GM12878 (cell line): ENCODE results near the gene ATP5PB. TPM values are rescaled to one million over a fixed set of nuclear protein-coding genes. Genes with fewer than 3 reads are reported as not detected.
A peak's percentile ranks its signal among the peaks of the same experiment; 100 is the strongest.

Experiments used
- ATAC-seq: fragments of 200-7000 bp; cut with Tn5 transposase; 3 replicates; pipeline ENCODE4 v1.9.1; 2020; ENCODE audit warnings: mild to moderate bottlenecking, moderate library complexity
- BruUV-seq: library from RNA; stranded (reverse); fragments of 400-500 nt; replicated peaks from 2 replicates; lab custom pipeline; 2021; lab: Mats Ljungman, UMichigan
- CTCF ChIA-PET: fragments of 300-600 bp; sonication (Branson Sonifier 250); formaldehyde crosslinking; extraction: SDS; loops from one replicate; lab custom pipeline; 2021; ENCODE audit warnings: inconsistent platforms; lab: Yijun Ruan, JAX
- POLR2A ChIA-PET: fragments of 350-600 bp; formaldehyde crosslinking; extraction: SDS; loops from one replicate; lab custom pipeline; 2021; ENCODE audit warnings: inconsistent platforms; lab: Charles Lee
- RAD21 ChIA-PET: fragments of 300-600 bp; sonication (Branson Sonifier 250); formaldehyde crosslinking; loops from one replicate; lab custom pipeline; 2023; ENCODE audit warnings: antibody characterized with exemption; ENCODE audit not compliant: unreplicated experiment; lab: Charles Lee
- SMC1A ChIA-PET: fragments of 300-600 bp; sonication (Branson Sonifier 250); formaldehyde crosslinking; loops from one replicate; lab custom pipeline; 2023; ENCODE audit not compliant: unreplicated experiment, uncharacterized antibody; lab: Charles Lee
- DNase-seq: peaks from one replicate; pipeline ENCODE4 v3.0.0-alpha.2; 2011; ENCODE audit warnings: low read depth, low spot score
- FAIRE-seq: peaks from 3 replicates; lab custom pipeline; 2011; peaks lifted over from hg19 to GRCh38; lab: Jason Lieb, UNC
- H2AFZ ChIP-seq: 2 replicates; pipeline ENCODE4 v1.6.0; 2011; ENCODE audit warnings: low read depth, low read length, control low read depth; ENCODE audit not compliant: control insufficient read depth
- H3K27ac ChIP-seq: 2 replicates; pipeline ENCODE4 v1.5.1; 2011; ENCODE audit warnings: control low read depth; ENCODE audit not compliant: control insufficient read depth, insufficient read depth
- H3K27me3 ChIP-seq, 2 experiments: replicated peaks in 1 of 2; 2 replicates each; pipeline versions ENCODE4 v1.6.0 to v1.6.1; 2011; ENCODE audit warnings: low read length in 1 of 2; ENCODE audit not compliant: control insufficient read depth in 2 of 2, insufficient read depth in 2 of 2
- H3K36me3 ChIP-seq, 2 experiments: 2 replicates each; pipeline ENCODE4 v1.5.1; 2011; ENCODE audit warnings: low read length in 1 of 2; ENCODE audit not compliant: control insufficient read depth in 2 of 2, insufficient read depth in 2 of 2
- H3K4me1 ChIP-seq: 2 replicates; pipeline ENCODE4 v1.6.1; 2011; ENCODE audit warnings: mild to moderate bottlenecking, low read length, moderate library complexity, mixed read lengths; ENCODE audit not compliant: control insufficient read depth, insufficient read depth
- H3K4me2 ChIP-seq: 2 replicates; pipeline ENCODE4 v1.6.0; 2011; ENCODE audit warnings: control low read depth; ENCODE audit not compliant: control insufficient read depth, insufficient read depth
- H3K4me3 ChIP-seq: fragments of 200-600 bp; sonication (generic); 2 replicates; pipeline ENCODE4 v1.5.1; 2016
- H3K79me2 ChIP-seq: 2 replicates; pipeline ENCODE4 v1.6.0; 2011; ENCODE audit warnings: low read length; ENCODE audit not compliant: control insufficient read depth, insufficient read depth
- H3K9ac ChIP-seq: 2 replicates; pipeline ENCODE4 v1.8.0; 2011; ENCODE audit warnings: low read length, control low read depth, mixed read lengths; ENCODE audit not compliant: control insufficient read depth, insufficient read depth
- H3K9me3 ChIP-seq: replicated peaks from 3 replicates; pipeline ENCODE4 v1.5.1; 2011; ENCODE audit warnings: mild to moderate bottlenecking, low read length; ENCODE audit not compliant: control insufficient read depth, insufficient read depth
- H4K20me1 ChIP-seq: 2 replicates; pipeline ENCODE4 v1.6.0; 2011; ENCODE audit not compliant: control insufficient read depth, insufficient read depth
- WGBS: methylation state at CpG from one replicate; pipeline ENCODE4 v1.1.6; 2016; ENCODE audit warnings: low lambda C conversion rate; ENCODE audit not compliant: insufficient replicate concordance, insufficient coverage; ENCODE audit errors: missing lambda C conversion rate; 5-methylcytosine and 5-hydroxymethylcytosine counted together
- in situ Hi-C: fragments of 300-500 bp; cut with MboI; formaldehyde crosslinking; loops from 9 replicates; pipeline ENCODE4 v1.14.3; 2018; ENCODE audit warnings: mixed read lengths
- intact Hi-C: fragments of 100-400 bp; cut with micrococcal nuclease; formaldehyde crosslinking; loops from one replicate; pipeline ENCODE4 v1.14.2; 2022; ENCODE audit not compliant: unreplicated experiment
- polyA plus RNA-seq, 11 experiments: library from polyadenylated mRNA; depleted of rRNA in 4 of 11; unstranded in 6 of 11; stranded (reverse) in 5 of 11; fragments of >200 nt; fragmentation: Nextera tagmentation in 4 of 11; fragmentation: Illumina TruSeq in 1 of 11; extraction: Ambion mirVana in 4 of 11; extraction: Trizol in 1 of 11; gene quantifications; 1 replicate in 1 of 11; 2 replicates in 10 of 11; pipeline versions ENCODE4 v1.2.1 to v1.2.3, GENCODE V29; 2011 to 2016; ENCODE audit warnings: inconsistent platforms in 2 of 11, missing spikeins in 2 of 11, low read depth in 1 of 11
- total RNA-seq, 4 experiments: library from RNA; depleted of rRNA in 3 of 4; stranded (reverse); fragments of >200 nt in 3 of 4; fragmentation: Illumina TruSeq in 1 of 4; extraction: Trizol in 1 of 4; gene quantifications; 2 replicates each; pipeline versions ENCODE4 v1.2.1 to v1.2.3, GENCODE V29; 2013 to 2021
- TF ChIP-seq, protein P1 (sequence below): fragments of 450-650 bp; IDR thresholded peaks from 2 replicates; pipeline ENCODE4 v1.6.1; 2018; ENCODE audit warnings: borderline replicate concordance, mild to moderate bottlenecking; ENCODE audit not compliant: partially characterized antibody

Gene ATP5PB
- total and polyA plus RNA-seq, 10 of the 15 experiments (the other 5 are each of a cell fraction or from before 2014, with no cell fraction given), result 380 to 1,760 (median 677) TPM

DNA sequence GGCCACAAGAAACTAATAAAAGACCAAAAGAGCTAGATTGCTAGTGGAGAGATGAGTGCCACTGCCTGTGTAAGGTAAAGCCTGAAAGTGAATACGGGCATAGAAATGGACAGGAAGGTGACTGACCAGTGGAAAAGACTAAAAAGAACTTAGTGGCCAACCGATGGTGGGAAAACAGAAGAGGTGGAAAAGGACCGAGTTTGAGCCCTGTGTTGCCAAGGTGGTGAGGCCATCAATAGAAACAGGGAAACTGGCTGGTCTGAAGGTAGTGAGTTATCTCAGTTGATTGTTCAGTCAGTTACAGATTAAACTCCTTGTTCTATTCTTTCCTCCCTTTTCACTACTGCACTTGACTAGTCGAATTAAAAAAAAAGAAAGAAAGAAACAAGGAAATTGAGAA, 2.7 kb upstream of the ATP5PB start:
- CTCF ChIA-PET, result interaction anchor here (1.1 to 3.1 kb wide), 5 partner anchors 16 to 323 kb away, joined by 3 to 22 read pairs (median 4); no protein-coding TSS in a partner anchor
- no TSS peak for BruUV-seq
- no peaks in the 10 kb centered on the region for H3K27me3 ChIP-seq
- SMC1A ChIA-PET, result interaction anchor here (1.3 to 2.0 kb wide), 4 partner anchors 19 to 60 kb away, joined by 3 to 4 read pairs (median 4); no protein-coding TSS in a partner anchor
- no peak overlapping the region for H2AFZ ChIP-seq
- peak overlapping the region; percentile 98; the same call in 1 of the 2 replicates for H3K4me3 ChIP-seq
- intact Hi-C loops (loop anchor here (5.0 kb wide), 1 partner anchor 61 kb away; no protein-coding TSS in a partner anchor), in situ Hi-C loops (no loop called here)
- peaks cover 9 to 37% of the 10 kb centered on the region in 2 experiments for H3K36me3 ChIP-seq
- peak overlapping the region; percentile 44 for H3K27ac ChIP-seq
- TF ChIP-seq, protein P1, sequence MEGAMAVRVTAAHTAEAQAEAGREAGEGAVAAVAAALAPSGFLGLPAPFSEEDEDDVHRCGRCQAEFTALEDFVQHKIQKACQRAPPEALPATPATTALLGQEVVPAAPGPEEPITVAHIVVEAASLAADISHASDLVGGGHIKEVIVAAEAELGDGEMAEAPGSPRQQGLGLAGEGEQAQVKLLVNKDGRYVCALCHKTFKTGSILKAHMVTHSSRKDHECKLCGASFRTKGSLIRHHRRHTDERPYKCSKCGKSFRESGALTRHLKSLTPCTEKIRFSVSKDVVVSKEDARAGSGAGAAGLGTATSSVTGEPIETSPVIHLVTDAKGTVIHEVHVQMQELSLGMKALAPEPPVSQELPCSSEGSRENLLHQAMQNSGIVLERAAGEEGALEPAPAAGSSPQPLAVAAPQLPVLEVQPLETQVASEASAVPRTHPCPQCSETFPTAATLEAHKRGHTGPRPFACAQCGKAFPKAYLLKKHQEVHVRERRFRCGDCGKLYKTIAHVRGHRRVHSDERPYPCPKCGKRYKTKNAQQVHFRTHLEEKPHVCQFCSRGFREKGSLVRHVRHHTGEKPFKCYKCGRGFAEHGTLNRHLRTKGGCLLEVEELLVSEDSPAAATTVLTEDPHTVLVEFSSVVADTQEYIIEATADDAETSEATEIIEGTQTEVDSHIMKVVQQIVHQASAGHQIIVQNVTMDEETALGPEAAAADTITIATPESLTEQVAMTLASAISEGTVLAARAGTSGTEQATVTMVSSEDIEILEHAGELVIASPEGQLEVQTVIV, result no peak
- FAIRE-seq (no peak), DNase-seq (no peak), ATAC-seq (no peak)
- H4K20me1 ChIP-seq, result no peaks in the 10 kb centered on the region; the same call in 1 of the 2 replicates
- H3K9me3 ChIP-seq, result no peaks in the 10 kb centered on the region
- peak overlapping the region; percentile 32 for H3K4me2 ChIP-seq
- H3K79me2 ChIP-seq, result peaks cover 60% of the 10 kb centered on the region
- H3K4me1 ChIP-seq, result peaks cover 31% of the 10 kb centered on the region
- H3K9ac ChIP-seq, result no peak overlapping the region
- 82% methylated on average over 4 of the region's 4 CpGs for WGBS
- POLR2A ChIA-PET, result interaction anchor here (0.6 to 0.9 kb wide), 2 partner anchors 25 to 232 kb away, joined by 3 to 4 read pairs; no protein-coding TSS in a partner anchor
- RAD21 ChIA-PET, result interaction anchor here (1.2 to 3.5 kb wide), 4 partner anchors 9 to 321 kb away, joined by 3 to 16 read pairs (median 6); no protein-coding TSS in a partner anchor
